Sigmoid colon (tissue), 7 donors: Measurements from ENCODE around the gene C2CD4C. TPM values are rescaled to one million over a fixed set of nuclear protein-coding genes. Genes with fewer than 3 reads are reported as not detected.

Experiments
- DNase-seq: peaks from one replicate; pipeline ENCODE4 v3.0.0-alpha.2; 2019
- H3K27ac ChIP-seq, 4 donors: fragments of 200-600 bp; sonication (generic); one replicate each; pipeline ENCODE4 v1.5.1; 2016 to 2019; ENCODE audit warnings: mild to moderate bottlenecking in 1 of 4
- H3K27me3 ChIP-seq, 3 donors: fragments of 200-600 bp; sonication (generic); one replicate each; pipeline ENCODE4 v1.5.1; 2019; ENCODE audit warnings: mild to moderate bottlenecking in 1 of 3
- H3K36me3 ChIP-seq, 4 donors: fragments of 200-600 bp; sonication (generic); one replicate each; pipeline ENCODE4 v1.5.1; 2016 to 2019
- H3K4me1 ChIP-seq, 4 donors: fragments of 200-600 bp; sonication (generic); one replicate each; pipeline ENCODE4 v1.5.1; 2017 to 2019
- H3K4me3 ChIP-seq, 4 donors: fragments of 200-600 bp; sonication (generic); one replicate each; pipeline ENCODE4 v1.5.1; 2017 to 2019; ENCODE audit warnings: mild to moderate bottlenecking in 2 of 4, moderate library complexity in 1 of 4
- H3K9me3 ChIP-seq, 4 donors: fragments of 200-600 bp in 3 of 4; sonication (generic) in 3 of 4; one replicate each; pipeline versions ENCODE4 v1.5.1 to v1.6.1; 2013 to 2019
- CTCF ChIP-seq, 4 experiments: fragments of 450-650 bp in 3 of 4; fragments of 200-600 bp in 1 of 4; IDR thresholded peaks; one replicate each; pipeline ENCODE4 v1.5.1; 2016 to 2019; ENCODE audit warnings: antibody characterized with exemption in 4 of 4, mild to moderate bottlenecking in 3 of 4, moderate library complexity in 2 of 4
- EP300 ChIP-seq, 4 donors: sonication (generic); formaldehyde crosslinking; IDR thresholded peaks; one replicate each; pipeline ENCODE4 v1.6.1; 2017; ENCODE audit warnings: antibody characterized with exemption in 4 of 4
- POLR2A ChIP-seq, 2 donors: fragments of 450-650 bp; IDR thresholded peaks; one replicate each; pipeline ENCODE4 v1.6.1; 2016; ENCODE audit warnings: antibody characterized with exemption in 2 of 2, mild to moderate bottlenecking in 2 of 2, moderate library complexity in 2 of 2
- POLR2AphosphoS5 ChIP-seq, 4 donors: sonication (generic); formaldehyde crosslinking; IDR thresholded peaks; one replicate each; pipeline ENCODE4 v1.6.1; 2017; ENCODE audit warnings: antibody characterized with exemption in 4 of 4
- WGBS, 2 donors: extraction: QIAGEN DNeasy Blood & Tissue Kit; methylation state at CpG; one replicate each; pipeline ENCODE4 v1.1.7; 2013; 5-methylcytosine and 5-hydroxymethylcytosine counted together
- intact Hi-C: fragments of 100-400 bp; cut with DNase I; formaldehyde crosslinking; loops from one replicate; pipeline ENCODE4 v1.15.1; 2023
- polyA plus RNA-seq, 3 donors: library from polyadenylated mRNA; stranded (reverse); fragments of 200-250 nt; gene quantifications; one replicate each; pipeline ENCODE4 v1.2.3, GENCODE V29; 2013
- total RNA-seq, 4 donors: library from RNA; depleted of rRNA; stranded (reverse); fragments of >200 nt; gene quantifications; one replicate each; pipeline ENCODE4 v1.1.0, GENCODE V29; 2016
- donor health status: healthy with polysubstance abuse.
- donor health status: Bipolar disorder and iron deficiency.
- donor health status: healthy.

C2CD4C gene
- total and polyA plus RNA-seq, 7 donors, result under 0.01 to 1.2 (median 0.76) TPM; not detected in 1

- DNase-seq, result no peak
- Histone ChIP-seq H3K4me3 (no peak overlapping the region), H3K27ac (no peak overlapping the region), H3K36me3 (no peaks in the 10 kb centered on the region), H3K9me3 (no peaks in the 10 kb centered on the region), H3K27me3 (peaks cover 0 to 33% (median 15%) of the 10 kb centered on the region in 3 donors), H3K4me1 (no peaks in the 10 kb centered on the region)
- intact Hi-C loops, result no loop called here
- TF ChIP-seq POLR2AphosphoS5 (IDR thresholded peaks at IDR 0.05) (no peak), POLR2A (IDR thresholded peaks at IDR 0.05) (no peak), EP300 (IDR thresholded peaks at IDR 0.05) (no peak), CTCF (IDR thresholded peaks at IDR 0.05) (no peak)
- 90 to 93% methylated on average over 16 of the region's 16 CpGs for WGBS, 2 donors
Observed at GRCh38 chr19:379796-380195, 29.2 kb downstream of the C2CD4C start.

- TF ChIP-seq EP300 (IDR thresholded peaks at IDR 0.05) (no peak), CTCF (IDR thresholded peaks at IDR 0.05) (no peak), POLR2AphosphoS5 (IDR thresholded peaks at IDR 0.05) (no peak), POLR2A (IDR thresholded peaks at IDR 0.05) (no peak)
- Histone ChIP-seq H3K27ac (no peak overlapping the region), H3K27me3 (peaks cover 0 to 43% (median 25%) of the 10 kb centered on the region in 3 donors), H3K36me3 (no peaks in the 10 kb centered on the region), H3K4me3 (no peak overlapping the region), H3K9me3 (no peaks in the 10 kb centered on the region), H3K4me1 (no peaks in the 10 kb centered on the region)
- intact Hi-C loops, result no loop called here
- 89% methylated on average over 14 of the region's 14 CpGs for WGBS, 2 donors
- no peak for DNase-seq
Observed at GRCh38 chr19:378706-379105, 30.2 kb downstream of the C2CD4C start.

GRCh38 chr19:377801-378581, 31.0 kb downstream of the C2CD4C start:
- DNase-seq, result no peak
- TF ChIP-seq POLR2A (IDR thresholded peaks at IDR 0.05), result no peak
- TF ChIP-seq EP300 (IDR thresholded peaks at IDR 0.05), result no peak
- no peak for TF ChIP-seq POLR2AphosphoS5 (IDR thresholded peaks at IDR 0.05)
- no peak for TF ChIP-seq CTCF (IDR thresholded peaks at IDR 0.05)
- H3K4me3 ChIP-seq, result no peak overlapping the region
- intact Hi-C loops, result no loop called here
- peaks cover 0 to 43% (median 27%) of the 10 kb centered on the region in 3 donors for H3K27me3 ChIP-seq
- no peaks in the 10 kb centered on the region for H3K4me1 ChIP-seq
- no peak overlapping the region for H3K27ac ChIP-seq
- 64 to 67% methylated on average over 38 of the region's 38 CpGs for WGBS, 2 donors
- no peaks in the 10 kb centered on the region for H3K9me3 ChIP-seq
- no peaks in the 10 kb centered on the region for H3K36me3 ChIP-seq

GRCh38 chr19:376111-376470, 32.9 kb downstream of the C2CD4C start:
- no peaks in the 10 kb centered on the region for H3K9me3 ChIP-seq
- H3K4me3 ChIP-seq, result no peak overlapping the region
- no peaks in the 10 kb centered on the region for H3K4me1 ChIP-seq
- WGBS, 2 donors, result 94% methylated on average over 8 of the region's 8 CpGs
- no peak for TF ChIP-seq EP300 (IDR thresholded peaks at IDR 0.05)
- no peak for TF ChIP-seq POLR2A (IDR thresholded peaks at IDR 0.05)
- no peak for TF ChIP-seq CTCF (IDR thresholded peaks at IDR 0.05)
- no peak for TF ChIP-seq POLR2AphosphoS5 (IDR thresholded peaks at IDR 0.05)
- DNase-seq, result no peak
- H3K36me3 ChIP-seq, result no peaks in the 10 kb centered on the region
- no peak overlapping the region for H3K27ac ChIP-seq
- intact Hi-C loops, result no loop called here
- H3K27me3 ChIP-seq, result peaks cover 0 to 40% (median 22%) of the 10 kb centered on the region in 3 donors
